Thoracic aorta (tissue), 2 donors: ENCODE data around the gene KRT84. TPM values are rescaled to one million over a fixed set of nuclear protein-coding genes. Genes with fewer than 3 reads are reported as not detected.
"Not testable (repeated sequence)": the region's sequence is repeated elsewhere in the genome, so short reads cannot be mapped to it uniquely, and the experiment has no call there.

Experiments used
- ATAC-seq: fragments of 150-250 bp; one replicate; pipeline ENCODE4 v1.8.0; 2017; ENCODE audit warnings: low read depth; ENCODE audit not compliant: insufficient number of reproducible peaks, low FRiP score
- DNase-seq: peaks from one replicate; pipeline ENCODE4 v3.0.0-alpha.2; 2020; ENCODE audit warnings: low spot score
- H3K27ac ChIP-seq, 2 donors: fragments of 200-600 bp; sonication (generic); 1 replicate in 1 of 2; 2 replicates in 1 of 2; pipeline ENCODE4 v1.5.1; 2016; ENCODE audit warnings: mild to moderate bottlenecking in 2 of 2, moderate library complexity in 2 of 2
- H3K27me3 ChIP-seq: fragments of 200-600 bp; sonication (generic); replicated peaks from 2 replicates; pipeline ENCODE4 v1.6.0; 2016; ENCODE audit warnings: mild to moderate bottlenecking; ENCODE audit not compliant: insufficient read depth
- H3K36me3 ChIP-seq: fragments of 200-600 bp; sonication (generic); one replicate; pipeline ENCODE4 v1.5.1; 2016
- H3K4me1 ChIP-seq, 2 donors: fragments of 200-600 bp; sonication (generic); 1 replicate in 1 of 2; 2 replicates in 1 of 2; pipeline versions ENCODE4 v1.5.1 to v1.6.0; 2016; ENCODE audit warnings: low read depth in 2 of 2, mild to moderate bottlenecking in 1 of 2; ENCODE audit not compliant: control insufficient read depth in 1 of 2
- H3K4me3 ChIP-seq: fragments of 200-600 bp; sonication (generic); 2 replicates; pipeline ENCODE4 v1.5.1; 2016; ENCODE audit warnings: mild to moderate bottlenecking
- H3K9me3 ChIP-seq: fragments of 200-600 bp; sonication (generic); 2 replicates; pipeline ENCODE4 v1.5.1; 2016
- CTCF ChIP-seq: fragments of 200-600 bp; sonication (generic); IDR thresholded peaks from one replicate; pipeline ENCODE4 v1.5.1; 2019; ENCODE audit warnings: antibody characterized with exemption
- total RNA-seq, 2 donors: library from RNA; depleted of rRNA; stranded (reverse); fragments of >200 nt; gene quantifications; one replicate each; pipeline versions ENCODE4 v1.1.0 to v1.2.3, GENCODE V29; 2016

The KRT84 gene
- total RNA-seq, 2 donors from 2014 or later: not detected

- no peaks in the 10 kb centered on the region for H3K27me3 ChIP-seq
- H3K4me1 ChIP-seq: peaks cover 9 to 10% of the 10 kb centered on the region in 2 donors
- no peak overlapping the region for H3K27ac ChIP-seq
- no peak overlapping the region for H3K4me3 ChIP-seq
- no peak for ATAC-seq
- no peak for DNase-seq
- no peaks in the 10 kb centered on the region for H3K9me3 ChIP-seq
- TF ChIP-seq CTCF: no peak
- no peaks in the 10 kb centered on the region for H3K36me3 ChIP-seq
These were observed 36.3 kb downstream of the KRT84 start for GRCh38 chr12:52349196-52349595.

- no peak overlapping the region for H3K27ac ChIP-seq
- no peaks in the 10 kb centered on the region for H3K9me3 ChIP-seq
- DNase-seq (no peak), ATAC-seq (no peak)
- no peaks in the 10 kb centered on the region for H3K36me3 ChIP-seq
- no peaks in the 10 kb centered on the region for H3K27me3 ChIP-seq
- no peak overlapping the region for H3K4me3 ChIP-seq
- peaks cover 9 to 10% of the 10 kb centered on the region in 2 donors for H3K4me1 ChIP-seq
- TF ChIP-seq CTCF: no peak
These were observed 37.6 kb downstream of the KRT84 start for GRCh38 chr12:52347551-52348510.

GRCh38 chr12:52347016-52347415 is 38.4 kb downstream of the KRT84 start:
- H3K36me3 ChIP-seq: no peaks in the 10 kb centered on the region
- H3K27me3 ChIP-seq: no peaks in the 10 kb centered on the region
- peaks cover 8 to 9% of the 10 kb centered on the region in 2 donors for H3K4me1 ChIP-seq
- DNase-seq: no peak
- no peak for TF ChIP-seq CTCF
- no peak overlapping the region for H3K27ac ChIP-seq
- no peaks in the 10 kb centered on the region for H3K9me3 ChIP-seq
- no peak for ATAC-seq
- no peak overlapping the region for H3K4me3 ChIP-seq

GRCh38 chr12:52346593-52346992 is 38.9 kb downstream of the KRT84 start:
- H3K27ac ChIP-seq: no peak overlapping the region
- H3K27me3 ChIP-seq: no peaks in the 10 kb centered on the region
- no peak for TF ChIP-seq CTCF
- DNase-seq: no peak
- H3K4me1 ChIP-seq: peaks cover 4 to 6% of the 10 kb centered on the region in 2 donors
- H3K4me3 ChIP-seq: no peak overlapping the region
- no peaks in the 10 kb centered on the region for H3K9me3 ChIP-seq
- ATAC-seq: no peak
- H3K36me3 ChIP-seq: no peaks in the 10 kb centered on the region

GRCh38 chr12:52345041-52345440 is 40.4 kb downstream of the KRT84 start:
- H3K36me3 ChIP-seq, H3K9me3 ChIP-seq, DNase-seq, H3K27ac ChIP-seq, ATAC-seq, H3K4me3 ChIP-seq, H3K4me1 ChIP-seq, H3K27me3 ChIP-seq: not testable (repeated sequence)
